ENCODE data around the gene PRODH.
"Not testable (repeated sequence)": the region's sequence is repeated elsewhere in the genome, so short reads cannot be mapped to it uniquely, and the experiment has no call there.

PRODH gene

GRCh38 chr22:18888115-18888514, 48.0 kb downstream of the PRODH start:
- no peak for DNase-seq (ENCODE audit: extremely low read depth, insufficient read length)
- TF ChIP-seq CTCF (IDR thresholded peaks at IDR 0.05; ENCODE audit: insufficient read depth, low read length, poor library complexity, severe bottlenecking): no peak
- Histone ChIP-seq H3K27me3 (replicated peaks; ENCODE audit: control insufficient read depth, insufficient read depth, low read length) (no peaks in the 10 kb centered on the region), H3K4me3 (replicated peaks; ENCODE audit: low read depth, low read length) (no peak overlapping the region), H3K36me3 (ENCODE audit: control insufficient read depth, insufficient read depth, low read length) (no peaks in the 10 kb centered on the region)

DNA sequence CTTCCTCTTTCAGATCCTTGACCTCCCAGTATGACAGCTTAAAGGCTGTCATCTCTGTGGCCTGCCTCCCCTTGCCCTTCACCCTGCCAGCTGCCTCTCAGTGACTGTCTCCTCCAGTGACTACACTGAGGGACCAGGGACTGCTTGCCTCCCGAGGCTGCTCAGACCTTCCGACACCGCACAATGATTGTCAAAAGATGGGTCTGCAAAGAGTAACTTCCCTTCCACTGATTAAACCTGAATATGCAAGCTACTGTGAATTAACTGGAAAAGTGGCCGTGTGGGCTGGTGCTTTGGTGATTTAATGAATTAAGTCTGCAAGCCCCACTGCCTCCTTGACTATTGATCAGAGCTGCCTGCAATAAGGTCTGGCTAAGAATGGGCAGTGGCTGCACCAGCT, 51.6 kb downstream of the PRODH start:
- H3K36me3 ChIP-seq (ENCODE audit: control insufficient read depth, insufficient read depth, low read length); DNase-seq (ENCODE audit: extremely low read depth, insufficient read length); H3K27me3 ChIP-seq (replicated peaks; ENCODE audit: control insufficient read depth, insufficient read depth, low read length); H3K4me3 ChIP-seq (replicated peaks; ENCODE audit: low read depth, low read length): not testable (repeated sequence)

GRCh38 chr22:18881260-18881659, 54.8 kb downstream of the PRODH start:
- not testable (repeated sequence) for H3K4me3 ChIP-seq (replicated peaks; ENCODE audit: low read depth, low read length); H3K36me3 ChIP-seq (ENCODE audit: control insufficient read depth, insufficient read depth, low read length); DNase-seq (ENCODE audit: extremely low read depth, insufficient read length); H3K27me3 ChIP-seq (replicated peaks; ENCODE audit: control insufficient read depth, insufficient read depth, low read length)

All from GM06990 (cell line).